Brain microvascular endothelial cell (primary cell): Measurements from ENCODE around the gene NOTCH1.

ENCODE experiments used
- DNase-seq: peaks from one replicate; pipeline ENCODE4 v3.0.0-alpha.2; 2020
- H3K27ac ChIP-seq: fragments of 250-450 bp; sonication (Bioruptor Pico); 2 replicates; pipeline ENCODE4 v1.5.1; 2020; ENCODE audit warnings: mild to moderate bottlenecking, moderate library complexity
- H3K27me3 ChIP-seq: fragments of 250-450 bp; sonication (Bioruptor Pico); replicated peaks from 2 replicates; pipeline ENCODE4 v1.5.1; 2020; ENCODE audit warnings: mild to moderate bottlenecking
- H3K36me3 ChIP-seq: fragments of 250-450 bp; sonication (Bioruptor Pico); replicated peaks from 2 replicates; pipeline ENCODE4 v1.5.1; 2020; ENCODE audit warnings: mild to moderate bottlenecking
- H3K4me3 ChIP-seq: 2 replicates; pipeline ENCODE4 v1.5.1; 2011; ENCODE audit warnings: low read depth, mild to moderate bottlenecking, control low read depth, low read length, moderate library complexity
- CTCF ChIP-seq: IDR thresholded peaks from 2 replicates; pipeline ENCODE4 v1.5.1; 2011; ENCODE audit warnings: low read depth, mild to moderate bottlenecking, moderate library complexity, low read length, control low read depth, inconsistent platforms; ENCODE audit errors: missing control alignments
- in situ Hi-C: cut with HindIII; loops from 2 replicates; pipeline ENCODE4 v1.10.0; 2017; ENCODE audit warnings: low sequenced_read_pairs, low pct_ligation_motif_present

The NOTCH1 gene

GRCh38 chr9:136497916-136498695, 47.7 kb downstream of the NOTCH1 start:
- Histone ChIP-seq H3K36me3 (peaks cover 42% of the 10 kb centered on the region), H3K4me3 (no peak overlapping the region), H3K27me3 (no peaks in the 10 kb centered on the region), H3K27ac (no peak overlapping the region)
- in situ Hi-C loops: no loop called here
- no peak for TF ChIP-seq CTCF
- DNase-seq: no peak

GRCh38 chr9:136496801-136497620, 48.8 kb downstream of the NOTCH1 start:
- peaks cover 40% of the 10 kb centered on the region for H3K36me3 ChIP-seq
- DNase-seq: no peak
- TF ChIP-seq CTCF: no peak
- no peak overlapping the region for H3K4me3 ChIP-seq
- in situ Hi-C loops: no loop called here
- no peaks in the 10 kb centered on the region for H3K27me3 ChIP-seq
- H3K27ac ChIP-seq: no peak overlapping the region

GRCh38 chr9:136496181-136496580, 49.7 kb downstream of the NOTCH1 start:
- Histone ChIP-seq H3K36me3 (peaks cover 40% of the 10 kb centered on the region), H3K4me3 (no peak overlapping the region), H3K27me3 (no peaks in the 10 kb centered on the region), H3K27ac (no peak overlapping the region)
- in situ Hi-C loops: no loop called here
- no peak for DNase-seq
- TF ChIP-seq CTCF: no peak

GRCh38 chr9:136495238-136495800, 50.5 kb downstream of the NOTCH1 start:
- in situ Hi-C loops: no loop called here
- Histone ChIP-seq H3K36me3 (peaks cover 33% of the 10 kb centered on the region), H3K27me3 (no peaks in the 10 kb centered on the region), H3K4me3 (no peak overlapping the region), H3K27ac (no peak overlapping the region)
- TF ChIP-seq CTCF: no peak
- DNase-seq: no peak

GRCh38 chr9:136494531-136495215, 51.2 kb downstream of the NOTCH1 start:
- no peak overlapping the region for H3K27ac ChIP-seq

More at GRCh38 chr9:136494531-136495215, 51.2 kb downstream of the NOTCH1 start:
- DNase-seq: peak; percentile 20
- H3K27me3 ChIP-seq: no peaks in the 10 kb centered on the region
- peaks cover 27% of the 10 kb centered on the region for H3K36me3 ChIP-seq
- in situ Hi-C loops: no loop called here
- no peak overlapping the region for H3K4me3 ChIP-seq
- TF ChIP-seq CTCF: no peak
